ENCODE measurements around the gene TJP2.
"Not testable (repeated sequence)": the region's sequence is repeated elsewhere in the genome, so short reads cannot be mapped to it uniquely, and the experiment has no call there.

The TJP2 gene

GRCh38 chr9:69276775-69277174 is 102.7 kb downstream of the TJP2 start:
- DNase-seq (ENCODE audit: low spot score) = no peak
- Mint-ChIP-seq H3K9me3 (peaks cover 28% of the 10 kb centered on the region), H3K4me1 (ENCODE audit: low read depth) (no peaks in the 10 kb centered on the region), H3K27me3 (ENCODE audit: low read depth) (no peaks in the 10 kb centered on the region), H3K36me3 (ENCODE audit: low read depth) (no peaks in the 10 kb centered on the region), H3K4me3 (no peak overlapping the region), H3K27ac (no peak overlapping the region)

- H3K4me1 Mint-ChIP-seq (ENCODE audit: low read depth) = no peaks in the 10 kb centered on the region
- DNase-seq (ENCODE audit: low spot score) = peak; percentile 36
- peaks cover 28% of the 10 kb centered on the region for H3K9me3 Mint-ChIP-seq
- H3K27me3 Mint-ChIP-seq (ENCODE audit: low read depth) = peaks cover 2% of the 10 kb centered on the region
- H3K4me3 Mint-ChIP-seq = no peak overlapping the region
- no peaks in the 10 kb centered on the region for H3K36me3 Mint-ChIP-seq (ENCODE audit: low read depth)
- no peak overlapping the region for H3K27ac Mint-ChIP-seq
These were observed 105.1 kb downstream of the TJP2 start for GRCh38 chr9:69279084-69279731.

GRCh38 chr9:69279733-69280132 is 105.7 kb downstream of the TJP2 start:
- no peaks in the 10 kb centered on the region for H3K36me3 Mint-ChIP-seq (ENCODE audit: low read depth)
- peaks cover 7% of the 10 kb centered on the region for H3K27me3 Mint-ChIP-seq (ENCODE audit: low read depth)
- no peak overlapping the region for H3K4me3 Mint-ChIP-seq
- H3K27ac Mint-ChIP-seq = no peak overlapping the region
- H3K4me1 Mint-ChIP-seq (ENCODE audit: low read depth) = no peaks in the 10 kb centered on the region
- peaks cover 25% of the 10 kb centered on the region for H3K9me3 Mint-ChIP-seq
- no peak for DNase-seq (ENCODE audit: low spot score)

GRCh38 chr9:69283003-69283402 is 108.9 kb downstream of the TJP2 start:
- H3K4me3 Mint-ChIP-seq = no peak overlapping the region
- peaks cover 11% of the 10 kb centered on the region for H3K9me3 Mint-ChIP-seq
- no peaks in the 10 kb centered on the region for H3K4me1 Mint-ChIP-seq (ENCODE audit: low read depth)
- peaks cover 21% of the 10 kb centered on the region for H3K27me3 Mint-ChIP-seq (ENCODE audit: low read depth)
- no peak for DNase-seq (ENCODE audit: low spot score)
- H3K36me3 Mint-ChIP-seq (ENCODE audit: low read depth) = no peaks in the 10 kb centered on the region
- H3K27ac Mint-ChIP-seq = no peak overlapping the region

- no peak overlapping the region for H3K27ac Mint-ChIP-seq
- H3K4me1 Mint-ChIP-seq (ENCODE audit: low read depth) = no peaks in the 10 kb centered on the region
- DNase-seq (ENCODE audit: low spot score) = no peak
- no peaks in the 10 kb centered on the region for H3K36me3 Mint-ChIP-seq (ENCODE audit: low read depth)
- no peak overlapping the region for H3K4me3 Mint-ChIP-seq
- peaks cover 3% of the 10 kb centered on the region for H3K27me3 Mint-ChIP-seq (ENCODE audit: low read depth)
- no peaks in the 10 kb centered on the region for H3K9me3 Mint-ChIP-seq
These were observed 118.0 kb downstream of the TJP2 start for GRCh38 chr9:69292078-69292477.

- no peak overlapping the region for H3K27ac Mint-ChIP-seq
- H3K4me3 Mint-ChIP-seq = no peak overlapping the region
- no peaks in the 10 kb centered on the region for H3K9me3 Mint-ChIP-seq
- no peaks in the 10 kb centered on the region for H3K36me3 Mint-ChIP-seq (ENCODE audit: low read depth)
- H3K27me3 Mint-ChIP-seq (ENCODE audit: low read depth) = peaks cover 7% of the 10 kb centered on the region
- no peaks in the 10 kb centered on the region for H3K4me1 Mint-ChIP-seq (ENCODE audit: low read depth)
- no peak for DNase-seq (ENCODE audit: low spot score)
These were observed 119.1 kb downstream of the TJP2 start for GRCh38 chr9:69293156-69293555.

- peaks cover 9% of the 10 kb centered on the region for H3K27me3 Mint-ChIP-seq (ENCODE audit: low read depth)
- H3K4me1 Mint-ChIP-seq (ENCODE audit: low read depth) = no peaks in the 10 kb centered on the region
- no peak for DNase-seq (ENCODE audit: low spot score)
These were observed 121.9 kb downstream of the TJP2 start for GRCh38 chr9:69295872-69296552.

GRCh38 chr9:69297300-69297980 is 123.4 kb downstream of the TJP2 start:
- H3K4me1 Mint-ChIP-seq (ENCODE audit: low read depth) = no peaks in the 10 kb centered on the region
- H3K4me3 Mint-ChIP-seq = no peak overlapping the region

More at GRCh38 chr9:69295872-69296552, 121.9 kb downstream of the TJP2 start:
- H3K4me3 Mint-ChIP-seq = no peak overlapping the region
- no peaks in the 10 kb centered on the region for H3K9me3 Mint-ChIP-seq
- H3K36me3 Mint-ChIP-seq (ENCODE audit: low read depth) = no peaks in the 10 kb centered on the region
- no peak overlapping the region for H3K27ac Mint-ChIP-seq

GRCh38 chr9:69299315-69299714 is 125.2 kb downstream of the TJP2 start:
- H3K4me1 Mint-ChIP-seq (ENCODE audit: low read depth) = no peaks in the 10 kb centered on the region
- no peaks in the 10 kb centered on the region for H3K9me3 Mint-ChIP-seq
- H3K36me3 Mint-ChIP-seq (ENCODE audit: low read depth) = no peaks in the 10 kb centered on the region
- H3K27me3 Mint-ChIP-seq (ENCODE audit: low read depth) = peaks cover 12% of the 10 kb centered on the region
- H3K4me3 Mint-ChIP-seq = no peak overlapping the region
- H3K27ac Mint-ChIP-seq = no peak overlapping the region
- no peak for DNase-seq (ENCODE audit: low spot score)

More at GRCh38 chr9:69297300-69297980, 123.4 kb downstream of the TJP2 start:
- H3K36me3 Mint-ChIP-seq (ENCODE audit: low read depth) = no peaks in the 10 kb centered on the region
- H3K27me3 Mint-ChIP-seq (ENCODE audit: low read depth) = peaks cover 9% of the 10 kb centered on the region
- no peaks in the 10 kb centered on the region for H3K9me3 Mint-ChIP-seq
- DNase-seq (ENCODE audit: low spot score) = no peak
- no peak overlapping the region for H3K27ac Mint-ChIP-seq

GRCh38 chr9:69299826-69300225 is 125.7 kb downstream of the TJP2 start:
- Mint-ChIP-seq H3K4me3 (no peak overlapping the region), H3K27ac (no peak overlapping the region), H3K4me1 (ENCODE audit: low read depth) (no peaks in the 10 kb centered on the region), H3K27me3 (ENCODE audit: low read depth) (peaks cover 13% of the 10 kb centered on the region), H3K9me3 (no peaks in the 10 kb centered on the region), H3K36me3 (ENCODE audit: low read depth) (no peaks in the 10 kb centered on the region)
- no peak for DNase-seq (ENCODE audit: low spot score)

- H3K9me3 Mint-ChIP-seq = no peaks in the 10 kb centered on the region
- no peak for DNase-seq (ENCODE audit: low spot score)
- H3K4me1 Mint-ChIP-seq (ENCODE audit: low read depth) = no peaks in the 10 kb centered on the region
- H3K27ac Mint-ChIP-seq = no peak overlapping the region
- H3K36me3 Mint-ChIP-seq (ENCODE audit: low read depth) = no peaks in the 10 kb centered on the region
- H3K27me3 Mint-ChIP-seq (ENCODE audit: low read depth) = peaks cover 8% of the 10 kb centered on the region
- H3K4me3 Mint-ChIP-seq = no peak overlapping the region
These were observed 129.3 kb downstream of the TJP2 start for GRCh38 chr9:69303331-69303730.

- not testable (repeated sequence) for H3K4me3 Mint-ChIP-seq; H3K4me1 Mint-ChIP-seq (ENCODE audit: low read depth); DNase-seq (ENCODE audit: low spot score); H3K36me3 Mint-ChIP-seq (ENCODE audit: low read depth); H3K27me3 Mint-ChIP-seq (ENCODE audit: low read depth); H3K9me3 Mint-ChIP-seq; H3K27ac Mint-ChIP-seq
These were observed 132.9 kb downstream of the TJP2 start for GRCh38 chr9:69306895-69307445.

- Mint-ChIP-seq H3K9me3 (peaks cover 13% of the 10 kb centered on the region), H3K27me3 (ENCODE audit: low read depth) (peaks cover 7% of the 10 kb centered on the region), H3K4me3 (no peak overlapping the region), H3K36me3 (ENCODE audit: low read depth) (no peaks in the 10 kb centered on the region), H3K4me1 (ENCODE audit: low read depth) (no peaks in the 10 kb centered on the region), H3K27ac (no peak overlapping the region)
- DNase-seq (ENCODE audit: low spot score) = no peak
These were observed 133.5 kb downstream of the TJP2 start for GRCh38 chr9:69307446-69308205.
